HepG2 (cell line): Measurements from ENCODE around the gene COX4I2. TPM values are rescaled to one million over a fixed set of nuclear protein-coding genes. Genes with fewer than 3 reads are reported as not detected.

Source experiments
- CEBPG ChIP-seq: IDR thresholded peaks from 2 replicates; pipeline ENCODE4 v1.6.1; 2016
- FOXK2 ChIP-seq: fragments of 450-650 bp; IDR thresholded peaks from 2 replicates; pipeline ENCODE4 v1.6.1; 2016
- HNF1A ChIP-seq, 2 experiments: sonication (generic) in 1 of 2; formaldehyde crosslinking in 1 of 2; IDR thresholded peaks; 2 replicates each; pipeline versions ENCODE4 v1.4.0 to v1.6.1; 2016 to 2020; ENCODE audit warnings: borderline replicate concordance in 1 of 2, low read depth in 1 of 2, mild to moderate bottlenecking in 1 of 2, missing genetic modification reagents in 1 of 2
- HOXA3 ChIP-seq: sonication (generic); formaldehyde crosslinking; IDR thresholded peaks from 2 replicates; pipeline ENCODE4 v1.5.0; 2020; ENCODE audit warnings: missing genetic modification reagents
- IRF1 ChIP-seq: sonication (generic); formaldehyde crosslinking; IDR thresholded peaks from 2 replicates; pipeline ENCODE4 v1.4.0; 2020; ENCODE audit warnings: low read depth, mild to moderate bottlenecking, missing genetic modification reagents
- KLF11 ChIP-seq: IDR thresholded peaks from 2 replicates; pipeline ENCODE4 v1.6.1; 2016; ENCODE audit warnings: missing compliant biosample characterization
- PBX3 ChIP-seq: sonication (generic); formaldehyde crosslinking; IDR thresholded peaks from 2 replicates; pipeline ENCODE4 v1.8.1; 2023; ENCODE audit warnings: missing genetic modification reagents, inconsistent platforms, borderline replicate concordance
- RBM22 ChIP-seq: fragments of 200-400 bp; formaldehyde crosslinking; optimal IDR thresholded peaks from 2 replicates; pipeline ENCODE3; 2017; ENCODE audit warnings: mild to moderate bottlenecking, low read length, moderate library complexity
- SETDB1 ChIP-seq: sonication (generic); formaldehyde crosslinking; IDR thresholded peaks from 2 replicates; pipeline ENCODE4 v1.5.1; 2020; ENCODE audit warnings: missing genetic modification reagents, mild to moderate bottlenecking, borderline replicate concordance
- ZNF407 ChIP-seq: sonication (generic); formaldehyde crosslinking; IDR thresholded peaks from one replicate; pipeline ENCODE4 v1.5.1; 2020; ENCODE audit warnings: mild to moderate bottlenecking, missing genetic modification reagents; ENCODE audit errors: not compliant biosample characterization
- ZNF619 ChIP-seq: sonication (generic); formaldehyde crosslinking; IDR thresholded peaks from 2 replicates; pipeline ENCODE4 v1.4.0; 2020; ENCODE audit warnings: mild to moderate bottlenecking, missing genetic modification reagents
- polyA plus RNA-seq, 8 experiments: library from polyadenylated mRNA; depleted of rRNA in 3 of 8; stranded (reverse) in 7 of 8; unstranded in 1 of 8; fragments of >200 nt; fragmentation: Illumina TruSeq in 4 of 8; extraction: Trizol in 4 of 8; gene quantifications; 2 replicates each; pipeline versions ENCODE4 v1.2.1 to v1.2.3, GENCODE V29; 2011 to 2016; ENCODE audit warnings: low read depth in 4 of 8, missing spikeins in 1 of 8, mixed read lengths in 1 of 8; ENCODE audit not compliant: insufficient read depth in 1 of 8
- total RNA-seq, 5 experiments: library from RNA; depleted of rRNA; stranded (reverse); fragments of >200 nt; fragmentation: Illumina TruSeq; extraction: Trizol; gene quantifications; 2 replicates each; pipeline ENCODE4 v1.2.3, GENCODE V29; 2016; ENCODE audit warnings: low read depth in 1 of 5

The COX4I2 gene
- total and polyA plus RNA-seq, 2 of the 13 experiments (the other 11 are each of a cell fraction or from before 2014, with no cell fraction given) = 1.1 TPM; not detected in 1

- TF ChIP-seq HNF1A (IDR thresholded peaks at IDR 0.05; ENCODE audit: low read depth) = no peak
- 0 out of 2 replicates have a peak, but pooled peaks have one; percentile 28 for TF ChIP-seq HNF1A (CRISPR knock-in tag; IDR thresholded peaks at IDR 0.05; ENCODE audit: borderline replicate concordance)
- no peak for TF ChIP-seq HOXA3 (CRISPR knock-in tag)
- TF ChIP-seq IRF1 (CRISPR knock-in tag) = no peak
- TF ChIP-seq PBX3 (CRISPR knock-in tag) = no peak
- TF ChIP-seq ZNF619 = 0 out of 2 replicates have a peak, but pooled peaks have one; percentile 64
- peak; percentile 11; the same call in 1 of the 2 replicates for TF ChIP-seq CEBPG
- TF ChIP-seq SETDB1 (CRISPR knock-in tag) = no peak
- TF ChIP-seq RBM22 = peak; percentile 72
- peak; percentile 38 for TF ChIP-seq ZNF407 (CRISPR knock-in tag)
- no peak for TF ChIP-seq FOXK2
- TF ChIP-seq KLF11 (CRISPR knock-in tag) = 0 out of 2 replicates have a peak, but pooled peaks have one; percentile 16
- TF ChIP-seq, all 625 proteins: peak for 21
Measured at GRCh38 chr20:31677553-31678260, 40.0 kb downstream of the COX4I2 start (continued).
